Stimulated activated CD8-positive, alpha-beta memory T cell treated with anti-CD3 and anti-CD28 coated beads, Interleukin-4, amount 100 ng/mL, for 24 hours (primary cell): ENCODE data around the gene OVOL2.
"Not testable (repeated sequence)": the region's sequence is repeated elsewhere in the genome, so short reads cannot be mapped to it uniquely, and the experiment has no call there.

Experiments
- DNase-seq: peaks from one replicate; pipeline ENCODE4 v3.0.0-alpha.2; 2020; ENCODE audit warnings: low read depth

OVOL2 gene

DNA sequence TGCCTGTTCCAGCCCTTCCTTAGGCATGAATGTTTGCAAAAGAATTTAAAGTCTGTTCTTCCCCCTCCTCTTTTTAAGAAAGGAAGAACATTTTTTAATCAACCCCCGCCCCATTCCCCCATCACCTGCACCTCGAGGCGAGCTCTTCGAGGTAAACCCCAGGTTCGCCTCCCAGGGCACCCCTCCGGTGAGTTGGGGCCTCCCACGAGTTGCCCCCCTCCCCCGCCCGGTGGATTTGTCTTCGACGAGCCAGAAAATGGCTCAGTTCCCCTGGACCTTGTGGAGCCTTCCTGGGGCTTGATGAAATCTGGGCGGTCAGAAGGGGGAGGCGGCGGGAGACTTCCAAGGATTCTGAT lies 256 bp upstream of the OVOL2 start:
- no peak for DNase-seq

DNA sequence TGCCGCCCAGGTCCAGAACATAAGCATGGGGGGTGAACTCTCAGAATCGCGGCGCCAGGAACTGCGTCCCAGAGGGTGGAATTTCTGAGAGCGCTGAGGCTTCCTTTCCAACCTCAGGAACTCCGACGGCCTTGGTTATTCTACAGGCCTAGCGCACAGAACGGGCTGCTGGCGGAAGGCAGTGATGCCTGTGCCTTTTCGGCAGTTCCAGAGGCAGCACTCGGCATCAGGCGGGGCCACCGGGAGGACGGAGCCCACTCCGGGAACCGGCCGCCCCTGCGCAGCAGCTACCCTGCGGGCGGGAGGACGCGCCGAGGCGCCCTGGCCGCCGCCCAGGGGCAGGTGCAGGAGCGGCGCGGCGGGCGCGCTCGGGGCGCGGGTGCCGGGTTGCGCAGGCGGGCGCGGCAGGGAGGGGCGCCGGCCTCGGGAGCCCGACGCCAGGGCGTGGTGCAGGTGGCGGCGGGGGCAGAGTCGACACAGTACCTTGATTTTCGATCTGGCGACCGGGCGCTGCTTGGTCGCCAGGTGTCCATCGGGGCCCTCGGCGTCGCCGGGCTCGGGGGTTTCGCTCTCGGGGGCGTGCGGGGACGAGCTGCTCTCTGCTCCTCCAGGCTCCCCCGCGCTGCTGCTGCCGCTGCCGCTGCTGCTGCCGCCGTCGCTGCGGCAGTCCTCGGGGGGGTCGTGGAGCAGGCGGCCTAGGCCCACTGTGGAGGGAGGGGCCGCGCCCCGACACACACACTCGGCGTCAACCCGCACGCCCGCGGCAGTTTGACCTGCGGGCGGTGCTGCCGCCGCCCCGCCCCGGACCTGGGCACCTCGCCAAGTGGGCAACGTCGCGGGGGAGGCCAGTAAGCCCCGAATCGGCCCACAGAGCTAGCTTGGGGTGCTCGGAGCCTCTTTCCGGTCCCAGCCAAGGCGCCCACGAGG lies 1.3 kb downstream of the OVOL2 start:
- DNase-seq, result no peak

DNA sequence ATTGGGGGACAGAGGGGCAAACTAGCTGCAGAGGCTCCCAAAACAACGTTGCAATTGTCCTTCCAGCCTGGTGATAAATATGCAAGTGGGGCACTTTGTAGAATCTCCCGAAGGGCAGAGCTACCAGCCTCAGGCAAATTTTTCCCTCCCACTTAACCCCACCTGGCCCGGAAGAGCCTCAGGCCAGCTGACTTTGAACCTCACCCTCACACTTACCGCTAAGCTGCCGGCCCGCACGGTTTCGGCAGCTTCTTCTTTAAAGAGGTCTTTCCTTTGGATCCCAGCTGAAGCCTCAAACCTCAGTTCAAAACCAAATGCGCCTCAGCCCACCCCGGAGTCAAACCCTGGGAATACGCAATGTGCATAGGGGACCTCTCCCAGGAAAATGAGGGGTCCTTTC lies 2.5 kb downstream of the OVOL2 start:
- DNase-seq, result no peak

DNA sequence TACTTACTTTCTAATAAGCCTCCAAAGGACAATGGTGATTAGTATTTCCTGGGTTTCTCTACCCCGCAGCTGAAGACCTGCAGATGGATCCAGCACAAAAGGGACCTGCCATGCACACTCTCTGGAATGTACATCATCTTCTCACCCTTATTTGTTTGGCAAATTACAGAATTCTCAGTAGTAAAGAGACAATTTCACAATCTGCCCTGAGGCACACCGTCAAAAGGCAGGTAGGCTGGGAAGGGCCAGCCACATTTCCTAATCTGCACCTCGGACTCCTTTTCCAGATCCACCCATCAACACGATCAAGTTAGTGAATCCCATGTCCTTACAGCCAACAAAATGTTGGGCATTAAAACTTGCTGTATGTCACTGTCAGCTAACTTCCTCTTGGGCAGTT lies 4.9 kb downstream of the OVOL2 start:
- no peak for DNase-seq

DNA sequence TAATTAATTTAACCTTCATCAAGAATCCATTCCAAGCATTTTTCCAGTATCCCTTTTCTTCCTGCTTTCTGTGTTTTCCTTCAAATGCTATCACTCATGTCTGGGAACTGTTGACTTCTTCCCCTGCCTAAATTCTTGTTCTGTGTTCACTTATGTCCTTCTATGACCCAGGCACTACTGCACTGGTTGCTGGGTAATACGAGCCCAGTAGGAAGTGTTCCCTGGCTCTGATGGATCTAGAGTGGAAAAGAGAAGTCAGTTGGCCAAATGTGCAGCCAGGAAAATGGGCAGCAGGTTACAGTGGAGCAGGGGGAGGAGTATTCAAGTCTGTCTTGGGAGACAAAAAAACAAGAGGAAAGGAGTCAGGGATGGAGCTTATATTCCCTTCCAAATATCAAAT lies 7.1 kb downstream of the OVOL2 start:
- DNase-seq, result no peak

DNA sequence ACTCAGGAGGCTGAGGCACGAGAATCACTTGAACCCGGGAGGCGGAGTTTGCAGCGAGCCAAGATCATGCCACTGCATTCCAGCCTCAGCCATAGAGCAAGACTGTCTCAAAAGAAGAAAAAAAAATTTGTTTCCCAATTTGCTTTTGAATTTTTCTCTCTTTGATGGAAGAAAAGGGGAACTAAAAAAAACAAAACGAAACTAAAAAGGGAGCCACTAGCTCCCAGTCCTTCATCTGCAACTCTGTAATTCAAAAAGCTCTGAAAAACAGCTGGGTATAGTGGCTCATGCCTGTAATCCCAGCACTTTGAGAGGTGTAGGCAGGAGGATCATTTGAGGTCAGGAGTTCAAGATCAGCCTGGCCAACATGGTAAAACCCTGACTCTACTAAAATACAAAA lies 9.5 kb downstream of the OVOL2 start:
- DNase-seq, result no peak

DNA sequence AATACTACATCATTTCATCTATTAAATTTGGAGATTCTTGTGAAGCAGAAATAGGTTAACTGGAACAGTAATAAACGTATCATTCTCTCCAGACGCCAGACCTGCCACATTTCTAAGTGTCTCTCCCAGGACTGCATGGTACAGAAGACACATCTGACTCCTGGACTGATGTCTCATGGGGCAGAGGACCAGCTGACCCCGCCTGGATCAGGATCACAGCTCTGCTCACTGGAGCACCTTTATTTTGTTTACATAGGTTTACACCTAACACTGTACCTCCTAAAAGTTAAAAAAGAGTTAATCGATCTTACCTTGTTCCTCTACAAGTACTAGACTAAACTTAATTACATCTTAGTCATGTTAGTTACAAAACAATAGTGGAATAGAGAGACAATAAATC lies 11.2 kb downstream of the OVOL2 start:
- DNase-seq, result no peak

DNA sequence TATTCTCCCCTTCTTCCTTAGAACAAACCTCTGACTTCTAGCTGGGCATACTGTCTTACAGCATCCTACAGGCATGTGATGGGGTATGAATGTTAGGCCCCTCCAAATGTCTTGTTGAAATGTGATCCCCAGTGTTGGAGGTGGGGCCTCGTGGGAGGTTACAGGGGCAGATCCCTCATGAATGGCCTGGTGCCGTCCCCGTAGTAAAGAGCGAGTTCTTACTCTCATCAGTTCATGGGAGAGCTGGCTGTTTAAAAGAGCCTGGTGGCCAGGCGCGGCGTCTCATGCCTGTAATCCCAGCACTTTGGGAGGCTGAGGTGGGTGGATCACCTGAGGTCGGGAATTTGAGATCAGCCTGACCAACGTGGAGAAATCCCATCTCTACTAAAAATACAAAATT lies 15.5 kb downstream of the OVOL2 start:
- DNase-seq, result no peak

DNA sequence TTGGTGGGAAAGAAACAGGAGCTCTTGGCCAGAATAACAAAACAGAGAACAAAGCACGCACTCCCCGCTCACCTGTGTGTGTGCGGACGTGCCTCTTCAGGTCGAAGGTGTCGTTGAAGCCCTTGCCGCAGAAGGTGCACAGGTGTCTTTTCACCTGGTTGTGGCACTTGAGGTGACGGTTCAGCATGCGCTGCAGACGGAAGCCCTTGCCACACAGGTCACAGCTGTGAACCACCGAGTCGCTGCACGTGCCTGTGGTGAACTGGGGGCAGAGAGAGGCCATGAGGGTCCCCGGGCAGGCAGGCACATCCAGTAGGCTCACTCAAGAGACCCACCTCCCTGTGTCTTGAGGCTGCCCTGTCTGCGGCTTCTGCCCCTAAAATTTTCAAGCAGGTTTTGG lies 16.3 kb downstream of the OVOL2 start:
- no peak for DNase-seq

DNA sequence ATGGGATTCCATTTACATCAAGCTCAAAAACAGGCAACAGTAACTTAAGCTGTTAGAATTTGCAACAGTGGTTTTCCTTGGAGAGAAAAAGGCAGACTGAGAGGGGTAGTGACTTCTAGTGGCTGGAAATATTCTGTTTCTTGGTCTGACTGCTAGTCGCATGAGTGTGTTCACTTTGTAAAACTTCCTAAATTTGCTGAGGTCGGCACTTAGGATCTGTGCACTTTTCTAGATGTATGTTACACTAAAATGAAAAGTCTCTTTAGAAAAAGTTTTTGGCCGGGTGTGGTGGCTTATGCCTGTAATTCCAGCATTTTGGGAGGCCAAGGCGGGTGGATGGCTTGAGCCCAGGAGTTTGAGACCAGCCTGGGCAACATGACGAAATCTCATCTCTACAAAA lies 18.7 kb downstream of the OVOL2 start:
- no peak for DNase-seq

DNA sequence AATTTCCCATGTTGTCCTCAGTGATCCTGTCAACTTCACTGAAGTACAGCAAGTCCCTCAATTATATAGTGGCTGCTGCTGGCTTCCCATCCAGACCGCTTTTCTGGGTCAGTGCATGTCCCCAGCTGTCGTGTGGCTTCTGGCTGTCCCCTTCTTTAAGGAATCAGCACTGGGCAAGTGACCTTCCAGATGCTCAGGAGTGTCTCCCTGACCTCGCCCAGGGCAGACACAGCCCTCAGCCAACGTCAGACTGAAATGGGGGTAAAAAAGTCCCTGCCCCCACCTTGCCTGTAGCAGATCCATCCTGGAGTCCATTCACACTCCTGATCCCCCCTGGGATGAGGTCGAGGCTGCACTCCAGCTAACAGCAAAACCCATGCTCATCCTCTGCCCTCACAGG lies 23.7 kb downstream of the OVOL2 start:
- DNase-seq, result no peak

DNA sequence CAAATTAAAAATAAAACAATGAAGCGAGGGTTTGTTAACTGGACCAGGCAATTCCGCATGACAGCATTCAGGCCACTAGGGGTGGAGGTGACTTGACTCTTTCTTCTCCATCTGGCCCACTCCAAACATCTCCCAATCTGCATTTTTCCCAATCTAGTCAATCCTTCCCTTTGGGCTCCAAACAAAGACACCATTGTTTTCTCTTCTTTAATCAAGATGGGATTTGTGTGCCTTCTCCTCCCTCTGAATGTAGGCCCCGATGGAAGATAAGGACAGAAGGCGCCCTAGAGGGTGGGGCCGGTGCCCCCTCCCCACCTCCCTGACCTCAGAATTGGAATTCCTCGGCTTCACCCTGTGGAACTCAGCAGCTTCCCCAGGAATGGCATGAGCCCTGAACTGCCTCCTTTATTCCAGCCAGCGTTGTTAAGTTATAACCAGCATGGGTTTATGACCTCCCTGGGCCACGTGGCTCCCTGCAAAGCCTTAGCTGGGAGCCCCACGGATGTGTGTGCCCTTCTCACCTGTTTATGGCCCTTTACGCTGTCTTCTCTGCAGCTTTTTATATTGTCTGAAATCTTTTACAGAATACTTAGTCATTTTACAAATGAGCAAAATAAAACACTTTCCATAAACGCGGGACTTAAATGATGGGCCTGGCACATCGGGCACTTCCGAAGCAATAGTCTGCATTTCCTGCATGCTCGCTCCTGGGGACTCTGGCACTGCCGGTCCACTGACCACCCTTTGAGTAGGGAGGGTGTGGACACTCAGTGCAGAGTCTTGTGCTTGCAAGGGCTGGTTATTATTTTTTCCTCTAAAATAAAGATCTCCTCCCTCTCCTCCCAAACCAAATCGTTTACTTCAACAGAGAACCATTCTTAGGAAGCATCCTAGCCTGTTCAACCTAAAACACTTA lies 24.5 kb downstream of the OVOL2 start:
- no peak for DNase-seq

DNA sequence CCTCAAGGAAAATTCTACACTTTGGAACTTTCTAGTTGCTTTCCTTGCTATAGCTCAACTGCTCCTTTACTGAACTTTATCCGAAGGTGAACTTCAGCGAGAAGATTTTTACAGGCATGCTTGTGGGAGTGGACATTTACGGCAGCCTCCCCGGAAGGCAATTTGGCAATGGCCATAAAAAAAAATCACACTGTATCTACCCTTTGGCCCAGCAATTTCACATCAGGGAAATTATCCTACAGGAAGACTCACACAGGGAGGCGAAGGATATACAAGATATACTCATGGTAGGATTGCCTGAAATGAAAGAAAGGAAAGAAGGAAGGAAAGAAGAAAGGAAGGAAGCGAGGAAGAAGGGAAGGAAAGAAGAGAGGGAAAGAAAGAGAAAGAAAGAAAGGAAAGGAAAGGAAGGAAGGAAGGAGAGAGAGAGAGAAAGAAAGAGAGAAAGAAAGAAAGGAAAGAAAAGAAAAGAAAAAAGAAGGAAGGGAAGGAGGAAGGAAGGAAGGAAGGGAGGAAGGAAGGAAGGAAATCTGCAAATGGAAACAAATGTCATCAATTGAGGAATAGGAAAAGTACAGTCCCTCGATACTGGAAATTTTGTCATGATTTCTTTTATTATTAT lies 25.7 kb downstream of the OVOL2 start:
- no peak for DNase-seq

DNA sequence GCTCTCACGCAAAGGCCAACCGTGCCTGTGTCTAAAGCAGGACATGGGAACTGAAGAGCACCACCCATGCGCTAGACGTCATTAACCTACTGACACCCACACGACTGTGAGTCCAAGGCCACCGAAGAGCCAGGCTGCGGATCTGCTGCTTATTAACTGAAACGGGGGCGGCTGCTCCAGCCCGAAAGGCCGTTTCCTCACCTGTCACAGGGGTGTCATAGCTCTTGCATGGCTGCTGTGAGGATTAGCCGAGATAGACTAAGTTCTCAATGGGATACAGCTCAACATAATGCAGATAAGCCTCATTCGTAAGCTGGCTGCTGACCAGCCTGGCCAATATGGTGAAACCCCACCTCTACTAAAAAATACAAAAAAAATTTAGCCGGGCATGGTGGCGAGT lies 26.7 kb downstream of the OVOL2 start:
- no peak for DNase-seq

DNA sequence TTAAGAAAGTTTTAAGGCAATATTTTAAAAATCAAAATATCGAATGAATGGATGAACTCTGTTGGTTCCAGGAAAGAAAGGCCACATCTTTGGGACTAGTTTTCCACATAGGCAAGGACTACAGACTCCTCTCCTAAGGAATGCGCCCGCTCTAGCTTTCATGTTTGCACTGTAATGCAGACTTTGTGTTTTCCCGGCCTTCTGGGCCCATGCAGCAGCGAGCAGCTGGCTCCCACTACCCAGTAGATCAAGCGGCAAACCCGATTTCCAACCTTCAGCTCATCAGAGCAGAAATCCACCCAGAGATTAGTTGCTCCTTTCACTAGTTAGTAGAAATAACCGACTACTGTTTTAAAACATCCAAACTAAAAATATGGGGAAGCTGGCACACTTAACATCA lies 27.7 kb downstream of the OVOL2 start:
- DNase-seq, result no peak

DNA sequence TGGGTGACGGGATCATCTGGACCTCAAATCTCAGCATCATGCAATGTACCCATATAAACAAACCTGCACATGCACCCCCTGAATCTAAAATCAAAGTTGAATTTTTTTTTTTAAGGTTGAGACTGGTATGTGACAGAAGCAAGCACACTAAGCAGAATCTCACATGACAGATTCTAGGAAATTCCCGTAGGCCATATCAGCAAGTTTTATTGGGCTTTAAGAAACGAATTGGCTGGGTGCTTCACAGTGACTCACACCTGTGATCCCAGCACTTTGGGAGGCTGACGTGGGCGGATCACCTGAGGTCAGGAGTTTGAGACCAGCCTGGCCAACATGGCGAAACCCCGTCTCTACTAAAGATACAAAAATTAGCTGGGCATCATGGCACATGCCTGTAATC lies 30.7 kb downstream of the OVOL2 start:
- not testable (repeated sequence) for DNase-seq

DNA sequence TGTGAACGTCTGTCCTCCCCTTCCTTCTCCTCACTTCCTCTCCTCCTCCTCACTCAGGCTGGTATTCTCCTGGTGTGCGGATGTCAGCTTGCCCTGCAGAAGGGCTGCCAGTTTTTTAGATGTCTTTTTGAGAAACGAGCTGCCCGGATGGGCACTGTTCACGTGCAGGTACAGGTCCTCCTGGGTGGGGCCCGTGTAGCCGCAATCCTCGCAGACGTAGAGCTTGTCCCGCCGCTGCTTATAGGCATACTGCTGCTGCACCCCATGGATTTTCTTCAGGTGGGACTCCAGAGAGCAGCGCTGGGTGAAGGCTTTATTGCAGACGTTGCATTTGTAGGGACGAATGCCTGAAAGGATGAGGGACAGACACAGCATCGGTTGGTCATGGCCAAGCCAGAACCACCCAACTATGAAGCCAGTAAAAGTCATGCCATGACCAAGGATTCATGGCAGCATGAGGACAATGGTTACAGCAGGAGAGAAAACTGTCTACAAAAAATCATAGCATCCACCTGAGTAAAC lies 33.0 kb downstream of the OVOL2 start:
- no peak for DNase-seq

DNA sequence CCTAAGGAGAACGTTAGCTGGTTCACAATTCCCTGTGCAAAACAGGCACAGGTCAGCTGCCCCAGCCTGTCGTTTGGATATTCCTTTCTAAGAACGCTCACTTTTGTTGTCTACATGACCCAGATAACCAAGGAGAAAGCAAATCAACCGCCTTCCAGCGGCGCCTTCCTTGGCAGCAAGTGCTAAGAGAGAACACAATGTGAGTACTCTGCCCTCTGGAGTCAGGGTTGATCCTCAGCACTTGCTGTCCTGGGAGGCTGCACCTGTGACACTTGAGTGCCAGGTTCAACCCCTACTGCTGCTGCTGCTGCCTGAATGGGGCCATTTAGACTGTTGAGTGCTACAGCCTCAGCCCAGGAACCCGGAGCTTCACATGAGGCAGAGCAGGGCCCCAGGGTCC lies 36.8 kb downstream of the OVOL2 start:
- DNase-seq, result no peak

DNA sequence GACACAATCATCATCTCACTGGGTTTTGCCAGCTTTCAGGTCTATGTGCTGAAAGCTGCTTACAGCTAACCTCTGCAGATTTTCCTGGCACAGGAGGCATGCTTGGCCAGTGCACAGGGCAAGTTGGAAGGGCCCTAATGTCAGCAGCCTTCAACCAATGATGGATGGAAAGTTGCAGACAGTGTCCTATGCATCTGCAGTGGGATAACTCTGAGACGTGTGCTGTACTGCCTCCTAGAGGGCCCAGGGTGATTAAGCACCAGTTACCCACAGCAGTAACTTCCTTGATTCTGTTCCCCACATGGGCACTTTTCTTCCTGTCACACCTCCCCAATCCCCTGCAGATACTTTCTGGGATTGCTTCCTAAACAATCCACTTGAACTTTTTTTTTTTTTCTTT lies 38.6 kb downstream of the OVOL2 start:
- DNase-seq, result no peak

DNA sequence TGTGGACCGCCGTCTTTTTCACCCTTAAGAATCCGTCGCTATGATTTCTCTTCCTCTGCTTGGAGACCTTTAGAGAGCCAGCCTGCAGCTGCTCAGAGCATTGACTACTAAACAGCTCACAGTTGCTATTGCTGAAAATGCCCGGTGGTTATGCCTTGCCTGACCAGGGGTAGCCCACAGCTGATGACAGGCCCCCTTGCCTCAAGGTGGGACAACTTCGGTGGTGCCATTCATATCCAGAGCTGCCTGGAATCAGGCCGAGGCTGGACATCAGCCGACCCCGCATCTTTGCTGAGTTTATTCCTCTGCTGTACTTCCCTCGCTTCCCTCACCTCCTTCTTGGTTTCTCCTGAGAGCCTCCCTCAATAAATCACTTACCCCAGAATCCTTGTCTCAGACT lies 39.6 kb downstream of the OVOL2 start:
- DNase-seq, result no peak

DNA sequence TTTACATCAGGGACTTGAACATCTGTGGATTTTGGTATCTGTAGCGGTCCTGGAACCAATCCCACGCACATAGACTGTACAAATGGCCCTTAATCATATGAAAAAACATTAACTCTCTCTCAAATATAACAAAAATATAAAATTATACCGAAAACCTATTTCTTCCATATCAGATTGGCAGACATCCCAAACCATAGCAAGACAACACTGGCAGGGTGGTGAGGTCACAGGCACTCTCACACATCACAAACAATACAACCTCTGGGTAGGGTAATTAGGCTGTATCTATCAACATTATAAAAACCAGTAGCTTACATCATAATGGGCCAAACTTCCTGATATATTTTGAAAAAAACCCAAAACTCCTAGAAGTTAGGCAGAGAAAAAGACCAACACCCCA lies 40.9 kb downstream of the OVOL2 start:
- DNase-seq, result no peak

DNA sequence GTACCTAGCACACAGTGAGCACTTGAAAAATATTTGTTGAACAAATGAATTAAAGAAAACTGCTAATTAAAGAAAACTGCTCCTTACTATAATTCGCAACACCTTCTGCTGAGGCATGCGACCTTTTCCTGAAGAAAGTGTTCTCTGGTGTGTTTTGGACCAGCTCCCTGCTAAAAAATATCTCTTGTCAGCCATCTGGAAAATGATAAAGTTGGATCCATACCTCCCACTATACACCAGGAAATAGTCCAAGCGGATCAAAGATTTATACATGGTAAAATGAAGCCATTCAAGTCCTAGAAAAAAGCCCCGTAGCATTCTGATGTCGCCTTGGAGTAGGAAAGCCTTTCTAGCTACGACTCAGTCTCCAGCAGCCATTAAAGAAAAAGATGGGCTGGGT lies 43.3 kb downstream of the OVOL2 start:
- no peak for DNase-seq

DNA sequence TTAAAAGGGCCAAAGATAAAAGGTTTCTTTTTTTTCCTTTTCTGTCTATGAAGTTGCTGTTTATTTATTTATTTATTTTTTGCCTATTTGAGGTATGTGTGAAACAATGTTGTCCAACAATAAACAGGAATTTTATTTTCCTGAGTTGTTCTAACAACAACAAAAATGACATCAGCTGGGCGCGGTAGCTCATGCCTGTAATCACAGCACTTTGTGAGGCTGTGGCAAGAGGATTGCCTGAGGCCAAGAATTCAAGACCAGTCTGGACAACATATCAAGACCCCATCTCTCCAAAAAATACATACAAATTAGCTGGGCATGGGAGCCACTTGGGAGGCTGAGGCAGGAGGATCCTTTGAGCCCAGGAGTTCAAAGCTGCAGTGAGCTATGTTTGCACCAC lies 44.8 kb downstream of the OVOL2 start:
- no peak for DNase-seq
